HEK293T (cell line): Measurements from ENCODE around the gene LTBP4.

Source experiments
- ARNT ChIP-seq: fragments of 450-650 bp; IDR thresholded peaks from 2 replicates; pipeline ENCODE4 v1.6.1; 2017; ENCODE audit warnings: mild to moderate bottlenecking
- CTBP1 ChIP-seq: fragments of 450-650 bp; IDR thresholded peaks from 2 replicates; pipeline ENCODE4 v1.6.1; 2016; ENCODE audit warnings: borderline replicate concordance
- ZNF384 ChIP-seq: fragments of 450-650 bp; IDR thresholded peaks from 2 replicates; pipeline ENCODE4 v1.6.1; 2016
- TF ChIP-seq, protein P1 (sequence below): fragments of 450-650 bp; IDR thresholded peaks from 2 replicates; pipeline ENCODE4 v1.6.1; 2016

DNA sequence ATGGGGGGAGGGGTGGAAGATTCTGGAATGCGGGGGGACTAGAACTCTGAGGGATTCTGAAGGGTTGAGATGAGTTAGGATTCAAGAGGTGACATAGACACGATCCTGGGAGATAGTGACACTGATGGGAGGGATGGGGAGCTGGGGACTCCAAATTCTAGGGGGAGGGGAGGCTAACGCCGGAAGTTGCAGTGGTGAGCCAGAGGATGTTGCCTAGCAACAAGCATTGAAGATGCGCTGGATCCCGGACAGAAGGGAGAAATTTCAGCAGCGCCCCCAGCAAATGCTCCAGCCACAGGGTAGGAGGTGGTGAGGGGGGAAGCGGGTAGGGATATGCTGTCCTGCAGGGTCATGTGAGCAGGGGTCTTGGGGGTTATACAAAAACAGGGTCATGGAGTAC, 6.9 kb upstream of the LTBP4 start:
- TF ChIP-seq ZNF384 (no peak), ARNT (no peak), CTBP1 (no peak)
- TF ChIP-seq, protein P1, sequence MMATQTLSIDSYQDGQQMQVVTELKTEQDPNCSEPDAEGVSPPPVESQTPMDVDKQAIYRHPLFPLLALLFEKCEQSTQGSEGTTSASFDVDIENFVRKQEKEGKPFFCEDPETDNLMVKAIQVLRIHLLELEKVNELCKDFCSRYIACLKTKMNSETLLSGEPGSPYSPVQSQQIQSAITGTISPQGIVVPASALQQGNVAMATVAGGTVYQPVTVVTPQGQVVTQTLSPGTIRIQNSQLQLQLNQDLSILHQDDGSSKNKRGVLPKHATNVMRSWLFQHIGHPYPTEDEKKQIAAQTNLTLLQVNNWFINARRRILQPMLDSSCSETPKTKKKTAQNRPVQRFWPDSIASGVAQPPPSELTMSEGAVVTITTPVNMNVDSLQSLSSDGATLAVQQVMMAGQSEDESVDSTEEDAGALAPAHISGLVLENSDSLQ, result no peak
